SK-N-SH treated with all-trans-retinoic acid at 6 μM for 48 hours (cell line): ENCODE data around the gene ISLR2.

Experiments used
- ATAC-seq: fragments of 200-7000 bp; cut with Tn5 transposase; 3 replicates; pipeline ENCODE4 v1.9.1; 2020; ENCODE audit warnings: mild to moderate bottlenecking, moderate library complexity
- ARNTL ChIP-seq: fragments of 450-650 bp; formaldehyde crosslinking; IDR thresholded peaks from 2 replicates; pipeline ENCODE4 v1.5.0; 2020; ENCODE audit warnings: low read depth, mild to moderate bottlenecking, moderate library complexity, borderline replicate concordance
- BACH2 ChIP-seq: fragments of 250-450 bp; sonication (Bioruptor Pico); IDR thresholded peaks from 2 replicates; pipeline ENCODE4 v1.9.0; 2021; ENCODE audit warnings: mild to moderate bottlenecking, borderline replicate concordance
- ESRRG ChIP-seq: fragments of 250-450 bp; sonication (Bioruptor Pico); IDR thresholded peaks from 2 replicates; pipeline ENCODE4 v1.6.1; 2021; ENCODE audit warnings: mild to moderate bottlenecking
- GLIS3 ChIP-seq: fragments of 250-450 bp; sonication (Bioruptor Pico); IDR thresholded peaks from 2 replicates; pipeline ENCODE4 v1.5.0; 2020; ENCODE audit warnings: mild to moderate bottlenecking, moderate library complexity
- ISL1 ChIP-seq: fragments of 250-450 bp; sonication (Bioruptor Pico); IDR thresholded peaks from 2 replicates; pipeline ENCODE4 v2.1.2; 2022; ENCODE audit warnings: mild to moderate bottlenecking, moderate library complexity
- OSR1 ChIP-seq: fragments of 250-450 bp; sonication (Bioruptor Pico); IDR thresholded peaks from 2 replicates; pipeline ENCODE4 v1.8.0; 2022; ENCODE audit warnings: moderate library complexity, mild to moderate bottlenecking, inconsistent platforms
- POU6F1 ChIP-seq: fragments of 250-450 bp; sonication (Bioruptor Pico); IDR thresholded peaks from 2 replicates; pipeline ENCODE4 v1.8.0; 2021; ENCODE audit warnings: low read depth, mild to moderate bottlenecking, moderate library complexity, borderline replicate concordance
- PPARA ChIP-seq: fragments of 250-450 bp; sonication (Bioruptor Pico); IDR thresholded peaks from 2 replicates; pipeline ENCODE4 v1.5.0; 2020; ENCODE audit warnings: mild to moderate bottlenecking, borderline replicate concordance
- RARB ChIP-seq: fragments of 250-450 bp; sonication (Bioruptor Pico); IDR thresholded peaks from 2 replicates; pipeline ENCODE4 v1.8.0; 2021; ENCODE audit warnings: mild to moderate bottlenecking, moderate library complexity
- SNAI2 ChIP-seq: fragments of 250-450 bp; sonication (Bioruptor Pico); IDR thresholded peaks from 2 replicates; pipeline ENCODE4 v1.5.0; 2020; ENCODE audit warnings: mild to moderate bottlenecking, moderate library complexity
- TCF4 ChIP-seq: fragments of 250-450 bp; sonication (Bioruptor Pico); IDR thresholded peaks from 2 replicates; pipeline ENCODE4 v1.8.0; 2021; ENCODE audit warnings: mild to moderate bottlenecking, moderate library complexity, borderline replicate concordance
- TOX ChIP-seq: fragments of 250-450 bp; sonication (Bioruptor Pico); IDR thresholded peaks from 2 replicates; pipeline ENCODE4 v1.8.0; 2021; ENCODE audit warnings: mild to moderate bottlenecking, moderate library complexity, borderline replicate concordance
- ZFP3 ChIP-seq: fragments of 250-450 bp; sonication (Bioruptor Pico); IDR thresholded peaks from 2 replicates; pipeline ENCODE4 v1.5.0; 2020; ENCODE audit warnings: mild to moderate bottlenecking, moderate library complexity
- ZFP30 ChIP-seq: fragments of 450-650 bp; formaldehyde crosslinking; IDR thresholded peaks from 2 replicates; pipeline ENCODE4 v1.5.0; 2022; ENCODE audit warnings: mild to moderate bottlenecking, moderate library complexity
- ZNF565 ChIP-seq: fragments of 450-650 bp; formaldehyde crosslinking; conservative IDR thresholded peaks from 2 replicates; pipeline ENCODE4 v1.5.0; 2020; ENCODE audit warnings: low read depth, mild to moderate bottlenecking, moderate library complexity
- ZNF70 ChIP-seq: fragments of 450-650 bp; formaldehyde crosslinking; IDR thresholded peaks from 2 replicates; pipeline ENCODE4 v1.5.0; 2020; ENCODE audit warnings: mild to moderate bottlenecking, moderate library complexity
- ZNF8 ChIP-seq: fragments of 450-650 bp; formaldehyde crosslinking; IDR thresholded peaks from 2 replicates; pipeline ENCODE4 v1.5.0; 2020; ENCODE audit warnings: mild to moderate bottlenecking, moderate library complexity
- TF ChIP-seq, protein P1 (sequence below): fragments of 250-450 bp; sonication (Bioruptor Pico); IDR thresholded peaks from 2 replicates; pipeline ENCODE4 v1.5.1; 2021; ENCODE audit warnings: mild to moderate bottlenecking, moderate library complexity
- TF ChIP-seq, protein P2 (sequence below): fragments of 250-450 bp; sonication (Bioruptor Pico); IDR thresholded peaks from 2 replicates; pipeline ENCODE4 v1.5.1; 2020; ENCODE audit warnings: low read depth, mild to moderate bottlenecking, moderate library complexity
- TF ChIP-seq, protein P3 (sequence below): fragments of 250-450 bp; sonication (Bioruptor Pico); IDR thresholded peaks from 2 replicates; pipeline ENCODE4 v1.8.0; 2020; ENCODE audit warnings: mild to moderate bottlenecking, moderate library complexity, borderline replicate concordance

The ISLR2 gene

GRCh38 chr15:74180881-74181602 is 50.7 kb downstream of the ISLR2 start:
- TF ChIP-seq TOX (CRISPR knock-in tag) (no peak), RARB (CRISPR knock-in tag) (no peak), ZNF70 (CRISPR knock-in tag) (no peak), ZNF565 (CRISPR knock-in tag) (no peak), SNAI2 (CRISPR knock-in tag) (no peak), OSR1 (CRISPR knock-in tag) (no peak), ZFP30 (CRISPR knock-in tag) (no peak)
- no peak for ATAC-seq

DNA sequence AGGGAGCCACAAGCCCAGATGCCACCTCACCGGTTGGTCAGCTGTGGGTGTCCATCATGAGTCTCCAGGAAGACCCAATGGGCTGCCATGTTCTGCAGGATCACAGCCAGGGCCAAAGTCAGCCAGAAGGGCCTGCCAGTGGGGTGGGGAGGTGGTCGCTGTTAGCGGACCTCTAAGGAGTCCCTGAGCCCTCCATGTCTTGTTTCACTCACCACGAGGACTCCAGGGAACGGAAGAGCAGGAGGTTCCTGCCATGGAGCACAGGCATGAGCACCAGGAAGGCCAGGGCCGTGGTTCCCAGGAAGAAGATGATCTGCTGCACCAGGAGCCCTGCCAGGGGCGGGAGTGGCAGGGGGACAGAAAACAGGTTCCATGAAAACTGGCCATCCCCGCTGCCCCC is 51.7 kb downstream of the ISLR2 start:
- TF ChIP-seq SNAI2 (CRISPR knock-in tag) (no peak), ARNTL (CRISPR knock-in tag) (no peak), GLIS3 (CRISPR knock-in tag) (no peak), PPARA (CRISPR knock-in tag) (no peak), ZNF565 (CRISPR knock-in tag) (no peak), ZFP3 (CRISPR knock-in tag) (no peak), ZFP30 (CRISPR knock-in tag) (no peak), TOX (CRISPR knock-in tag) (no peak), BACH2 (CRISPR knock-in tag) (no peak)
- TF ChIP-seq, protein P1, sequence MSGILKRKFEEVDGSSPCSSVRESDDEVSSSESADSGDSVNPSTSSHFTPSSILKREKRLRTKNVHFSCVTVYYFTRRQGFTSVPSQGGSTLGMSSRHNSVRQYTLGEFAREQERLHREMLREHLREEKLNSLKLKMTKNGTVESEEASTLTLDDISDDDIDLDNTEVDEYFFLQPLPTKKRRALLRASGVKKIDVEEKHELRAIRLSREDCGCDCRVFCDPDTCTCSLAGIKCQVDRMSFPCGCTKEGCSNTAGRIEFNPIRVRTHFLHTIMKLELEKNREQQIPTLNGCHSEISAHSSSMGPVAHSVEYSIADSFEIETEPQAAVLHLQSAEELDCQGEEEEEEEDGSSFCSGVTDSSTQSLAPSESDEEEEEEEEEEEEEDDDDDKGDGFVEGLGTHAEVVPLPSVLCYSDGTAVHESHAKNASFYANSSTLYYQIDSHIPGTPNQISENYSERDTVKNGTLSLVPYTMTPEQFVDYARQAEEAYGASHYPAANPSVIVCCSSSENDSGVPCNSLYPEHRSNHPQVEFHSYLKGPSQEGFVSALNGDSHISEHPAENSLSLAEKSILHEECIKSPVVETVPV, result no peak
- ATAC-seq, result no peak

GRCh38 chr15:74184582-74185091 is 54.3 kb downstream of the ISLR2 start:
- ATAC-seq, result no peak
- TF ChIP-seq ZFP3 (CRISPR knock-in tag) (no peak), TCF4 (no peak), ZFP30 (CRISPR knock-in tag) (no peak), ZNF8 (CRISPR knock-in tag) (no peak)

DNA sequence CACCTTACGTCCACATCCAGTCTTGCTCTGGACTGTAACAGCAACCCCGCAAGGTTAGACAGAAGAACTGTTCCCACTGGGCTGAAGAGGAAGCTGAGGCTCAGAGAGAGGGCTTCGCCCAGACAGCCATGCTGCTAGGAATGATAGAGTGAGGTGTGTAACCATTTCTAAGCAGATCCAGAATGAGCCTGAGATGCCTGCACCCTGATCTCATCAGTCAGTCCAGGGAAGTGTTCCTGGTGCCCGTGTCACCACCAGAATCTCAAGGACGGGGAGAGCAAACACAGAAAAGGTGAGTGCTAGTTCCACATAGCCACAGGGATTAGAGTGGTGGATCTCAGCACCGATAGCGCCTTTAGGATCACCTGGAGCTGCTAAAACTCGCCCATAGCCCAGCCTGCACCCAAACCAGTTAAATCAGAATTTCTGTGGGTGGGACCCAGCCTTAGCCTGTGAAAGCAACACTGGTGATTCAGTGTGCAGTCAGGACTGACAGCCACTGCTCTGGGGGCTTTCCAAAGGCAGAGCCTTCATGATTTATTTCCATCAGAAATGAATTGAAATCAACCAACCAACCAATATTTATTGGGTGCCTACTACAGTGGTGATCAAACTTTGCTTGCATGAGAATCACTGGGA is 55.4 kb downstream of the ISLR2 start:
- ATAC-seq, result no peak
- TF ChIP-seq ZFP3 (CRISPR knock-in tag), result no peak
- no peak for TF ChIP-seq POU6F1 (CRISPR knock-in tag)
- TF ChIP-seq SNAI2 (CRISPR knock-in tag), result no peak
- TF ChIP-seq, protein P2, sequence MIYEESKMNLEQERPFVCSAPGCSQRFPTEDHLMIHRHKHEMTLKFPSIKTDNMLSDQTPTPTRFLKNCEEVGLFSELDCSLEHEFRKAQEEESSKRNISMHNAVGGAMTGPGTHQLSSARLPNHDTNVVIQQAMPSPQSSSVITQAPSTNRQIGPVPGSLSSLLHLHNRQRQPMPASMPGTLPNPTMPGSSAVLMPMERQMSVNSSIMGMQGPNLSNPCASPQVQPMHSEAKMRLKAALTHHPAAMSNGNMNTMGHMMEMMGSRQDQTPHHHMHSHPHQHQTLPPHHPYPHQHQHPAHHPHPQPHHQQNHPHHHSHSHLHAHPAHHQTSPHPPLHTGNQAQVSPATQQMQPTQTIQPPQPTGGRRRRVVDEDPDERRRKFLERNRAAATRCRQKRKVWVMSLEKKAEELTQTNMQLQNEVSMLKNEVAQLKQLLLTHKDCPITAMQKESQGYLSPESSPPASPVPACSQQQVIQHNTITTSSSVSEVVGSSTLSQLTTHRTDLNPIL (CRISPR knock-in tag), result no peak
- TF ChIP-seq BACH2 (CRISPR knock-in tag), result no peak
- no peak for TF ChIP-seq ARNTL (CRISPR knock-in tag)
- TF ChIP-seq TOX (CRISPR knock-in tag), result no peak
- no peak for TF ChIP-seq ZNF8 (CRISPR knock-in tag)
- no peak for TF ChIP-seq ESRRG (CRISPR knock-in tag)
- no peak for TF ChIP-seq ZNF70 (CRISPR knock-in tag)
- TF ChIP-seq, protein P3, sequence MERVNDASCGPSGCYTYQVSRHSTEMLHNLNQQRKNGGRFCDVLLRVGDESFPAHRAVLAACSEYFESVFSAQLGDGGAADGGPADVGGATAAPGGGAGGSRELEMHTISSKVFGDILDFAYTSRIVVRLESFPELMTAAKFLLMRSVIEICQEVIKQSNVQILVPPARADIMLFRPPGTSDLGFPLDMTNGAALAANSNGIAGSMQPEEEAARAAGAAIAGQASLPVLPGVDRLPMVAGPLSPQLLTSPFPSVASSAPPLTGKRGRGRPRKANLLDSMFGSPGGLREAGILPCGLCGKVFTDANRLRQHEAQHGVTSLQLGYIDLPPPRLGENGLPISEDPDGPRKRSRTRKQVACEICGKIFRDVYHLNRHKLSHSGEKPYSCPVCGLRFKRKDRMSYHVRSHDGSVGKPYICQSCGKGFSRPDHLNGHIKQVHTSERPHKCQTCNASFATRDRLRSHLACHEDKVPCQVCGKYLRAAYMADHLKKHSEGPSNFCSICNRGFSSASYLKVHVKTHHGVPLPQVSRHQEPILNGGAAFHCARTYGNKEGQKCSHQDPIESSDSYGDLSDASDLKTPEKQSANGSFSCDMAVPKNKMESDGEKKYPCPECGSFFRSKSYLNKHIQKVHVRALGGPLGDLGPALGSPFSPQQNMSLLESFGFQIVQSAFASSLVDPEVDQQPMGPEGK (CRISPR knock-in tag), result no peak
- TF ChIP-seq ISL1, result no peak
- TF ChIP-seq RARB (CRISPR knock-in tag), result no peak
- no peak for TF ChIP-seq PPARA (CRISPR knock-in tag)
- no peak for TF ChIP-seq ZFP30 (CRISPR knock-in tag)
- TF ChIP-seq, protein P1, result no peak
- TF ChIP-seq OSR1 (CRISPR knock-in tag), result no peak
- TF ChIP-seq, all 23 proteins: peak for 0
